Activated CD4-positive, CD25-positive, alpha-beta regulatory T cell treated with anti-CD3 and anti-CD28 coated beads, Interleukin-2, amount 50 U/mL, for 72 hours (primary cell): Measurements from ENCODE around the gene CWC22.
"Not testable (repeated sequence)": the region's sequence is repeated elsewhere in the genome, so short reads cannot be mapped to it uniquely, and the experiment has no call there.

Experiments used
- DNase-seq: peaks from one replicate; pipeline ENCODE4 v3.0.0; 2021

CWC22 gene

DNA sequence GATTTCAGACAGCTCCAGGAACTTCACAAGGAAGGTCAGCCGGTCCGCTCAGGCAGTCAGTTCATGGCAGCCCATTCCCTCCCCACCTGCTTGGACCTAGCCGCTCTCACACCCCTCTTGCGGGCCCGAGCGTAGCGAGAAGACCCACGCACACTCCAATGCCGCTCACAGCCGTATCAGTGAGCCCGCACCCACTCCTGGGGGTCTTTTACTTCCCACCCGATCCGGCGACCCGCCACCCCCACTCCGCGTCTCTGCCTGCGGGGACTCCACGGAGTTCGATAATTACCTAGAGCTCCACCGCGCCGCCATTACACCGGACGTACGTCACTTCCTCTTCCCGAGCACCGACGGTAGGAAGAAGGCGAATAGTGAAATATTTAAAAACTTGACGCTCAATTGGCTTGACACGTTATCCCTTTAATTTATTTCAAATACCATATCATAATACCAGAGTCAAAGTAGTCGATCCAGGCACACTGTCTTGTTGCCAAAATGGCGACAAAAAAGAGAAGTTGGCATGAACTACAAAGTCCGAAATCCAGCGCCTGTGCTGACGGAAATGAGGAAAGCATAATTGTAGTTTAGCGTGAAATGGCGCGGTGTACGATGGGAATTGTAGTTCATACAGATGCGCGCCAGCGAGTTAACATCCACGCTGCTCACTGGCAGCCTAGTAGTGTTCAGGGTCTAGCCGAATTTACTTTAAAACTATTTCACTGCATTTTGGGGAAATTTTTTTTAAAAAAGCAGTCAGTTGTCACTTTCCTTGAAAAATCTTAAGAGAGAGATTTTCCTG is at the start of gene CWC22:
Gene CWC22, minus strand, starts transcription at position 517 of the 799 bp plus-strand sequence. CDS start 13,956 bp downstream, outside the sequence.
- peak; percentile 73 for DNase-seq

DNA sequence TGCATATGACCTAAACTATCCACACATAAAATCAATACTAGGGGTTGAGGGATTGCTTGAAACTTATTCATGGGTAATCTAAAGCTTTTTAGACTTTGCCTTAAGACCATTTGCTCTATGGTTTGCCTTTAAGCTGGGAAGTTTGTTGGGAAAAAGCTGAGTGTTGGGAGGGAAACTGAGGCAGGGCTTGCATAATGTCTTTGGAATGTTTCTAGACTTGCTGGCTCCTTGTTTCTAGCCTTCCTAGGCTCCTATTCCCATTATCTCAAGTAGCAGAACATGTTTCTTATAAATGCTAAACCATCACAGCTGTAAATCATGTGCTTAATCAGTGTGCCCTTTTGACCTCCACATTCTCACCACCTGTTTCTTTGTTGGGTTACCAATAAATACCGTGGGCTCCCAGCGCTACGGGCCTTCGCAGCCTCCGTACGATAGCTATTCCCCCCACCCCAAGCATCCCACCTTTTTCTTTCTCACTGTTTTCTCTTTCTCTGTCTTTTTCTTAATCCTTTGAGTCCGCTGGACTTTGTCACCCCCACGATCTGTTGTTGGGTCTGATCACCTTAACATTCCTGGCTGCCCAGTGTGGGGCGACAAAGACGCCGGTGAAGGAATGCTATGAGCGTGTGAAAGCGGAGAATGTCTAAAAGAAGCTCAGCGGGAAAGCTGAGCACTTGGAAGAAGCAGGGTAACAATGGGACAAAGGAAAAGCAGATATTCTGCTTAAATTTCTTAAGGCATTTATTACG is 49.4 kb upstream of the CWC22 start:
- DNase-seq, result no peak

DNA sequence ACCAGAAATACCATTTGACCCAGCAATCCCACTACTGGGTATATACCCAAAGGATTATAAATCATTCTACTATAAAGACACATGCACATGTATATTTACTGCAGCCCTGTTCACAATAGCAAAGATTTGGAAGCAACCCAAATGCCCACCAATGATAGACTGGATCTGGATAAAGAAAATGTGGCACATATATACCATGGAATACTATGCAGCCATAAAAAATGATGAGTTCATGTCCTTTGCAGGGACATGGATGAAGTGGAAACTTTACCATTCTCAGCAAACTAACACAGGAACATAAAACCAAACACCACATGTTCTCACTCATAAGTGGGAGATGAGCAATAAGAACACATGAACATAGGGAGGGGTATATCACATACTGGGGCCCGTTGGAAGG is 47.5 kb upstream of the CWC22 start:
- not testable (repeated sequence) for DNase-seq

DNA sequence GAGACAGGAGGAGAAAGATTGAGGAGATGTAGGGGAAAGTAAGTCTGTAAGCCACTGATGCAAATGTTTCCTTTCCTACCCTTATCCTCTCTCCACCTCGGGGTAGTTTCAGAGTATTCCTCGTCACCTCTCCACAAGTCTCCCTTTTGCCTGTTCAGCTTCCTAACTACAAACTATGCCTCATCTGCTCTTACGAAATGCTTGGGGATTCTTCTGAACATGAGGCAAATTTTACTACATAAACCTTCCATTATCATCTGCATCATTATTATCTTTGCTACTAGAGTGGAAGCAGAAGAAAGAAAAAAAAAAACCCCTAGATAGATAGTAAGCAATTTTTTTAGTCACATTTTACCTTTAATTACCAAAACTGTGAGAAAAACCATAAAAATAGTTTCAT is 43.1 kb upstream of the CWC22 start:
- DNase-seq, result no peak

DNA sequence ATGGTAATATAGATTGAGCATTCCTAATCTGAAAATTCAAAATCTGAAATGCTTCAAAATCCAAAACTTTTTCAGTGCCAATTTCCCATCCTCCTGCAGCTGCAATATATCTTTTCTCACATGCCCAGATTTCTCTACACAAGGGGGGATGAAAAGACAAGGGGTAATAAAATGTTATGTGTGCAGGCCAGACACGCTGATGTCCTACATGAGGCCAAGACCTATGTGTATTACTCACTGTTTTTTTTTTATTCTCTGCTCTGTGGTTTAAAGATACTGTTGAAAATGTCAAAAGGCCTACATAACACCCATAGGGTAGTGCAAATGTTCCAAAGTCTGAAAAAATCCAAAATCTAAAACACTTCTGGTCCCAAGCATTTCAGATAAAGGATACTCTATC is 41.2 kb upstream of the CWC22 start:
- no peak for DNase-seq

DNA sequence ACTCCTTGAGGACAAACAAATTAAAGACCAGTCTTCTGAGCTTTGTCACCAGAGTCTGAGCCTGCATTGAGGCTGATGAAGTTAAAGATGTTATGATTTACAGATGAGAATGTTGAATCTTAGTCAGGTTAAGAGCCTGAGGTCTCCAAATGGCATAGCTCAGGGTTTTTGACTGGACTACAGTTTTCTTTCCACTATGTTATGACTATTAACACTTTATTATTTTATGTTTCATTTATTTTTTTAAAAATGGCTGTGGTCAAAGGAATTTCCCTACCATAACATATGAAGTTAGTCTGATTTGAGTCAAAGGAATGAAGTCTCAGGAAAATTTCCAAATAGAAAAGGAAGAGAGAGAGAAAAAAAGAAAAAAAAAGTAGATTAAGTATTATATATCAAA is 39.7 kb upstream of the CWC22 start:
- no peak for DNase-seq

DNA sequence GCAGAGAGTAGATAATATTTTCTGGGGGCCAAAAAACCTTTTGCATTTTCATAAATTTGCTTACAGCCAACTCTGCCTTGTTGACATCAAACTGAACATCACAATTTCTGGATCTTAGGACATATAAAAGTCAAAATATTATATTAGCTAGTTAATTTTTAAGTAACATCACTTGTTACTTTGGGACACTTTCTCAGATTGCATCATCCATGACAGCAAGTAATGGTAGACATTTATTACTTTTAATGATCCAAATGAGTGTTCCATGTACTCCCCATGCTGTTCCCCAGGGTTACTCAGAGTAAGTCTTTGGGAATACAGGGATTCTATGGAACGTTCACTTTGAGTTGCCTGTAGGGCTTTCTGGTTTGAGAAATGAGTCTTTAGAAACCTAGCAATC is 39.1 kb upstream of the CWC22 start:
- no peak for DNase-seq

DNA sequence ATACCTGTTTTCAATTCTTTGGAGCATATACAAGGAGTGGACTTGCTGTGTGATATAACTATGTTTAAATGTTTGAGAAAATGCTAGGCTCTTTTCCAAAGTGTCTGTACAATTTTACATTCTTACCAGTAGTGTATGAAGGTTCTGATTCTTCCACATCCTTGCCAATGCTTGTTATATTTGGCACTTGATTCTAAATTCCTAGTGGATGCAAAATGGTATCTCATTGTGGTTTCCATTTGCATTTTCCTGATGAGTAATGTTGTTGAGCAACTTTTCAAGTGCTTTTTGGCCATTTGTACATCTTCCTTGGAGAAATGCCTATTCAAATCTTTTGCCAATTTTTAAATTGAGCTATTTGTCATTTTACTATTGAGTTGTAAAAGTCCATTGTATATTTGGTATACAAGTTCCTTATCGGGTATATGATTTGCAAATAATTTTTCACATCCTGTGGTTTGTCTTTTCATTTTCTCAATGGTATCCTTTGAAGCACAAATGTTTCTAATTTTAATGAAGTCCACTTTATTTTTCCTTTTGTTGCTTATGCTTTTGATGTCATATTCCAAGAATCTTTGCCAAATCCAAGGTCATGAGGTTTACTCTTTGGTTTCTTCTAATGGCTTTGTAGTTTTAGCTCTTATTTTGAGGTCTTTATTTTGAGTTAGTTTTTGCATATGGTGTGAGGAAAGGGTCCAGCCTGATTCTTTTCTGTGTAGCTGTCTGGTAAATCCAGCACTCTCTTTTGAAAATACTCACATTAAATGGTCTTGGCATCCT is 33.2 kb upstream of the CWC22 start:
- DNase-seq, result no peak

DNA sequence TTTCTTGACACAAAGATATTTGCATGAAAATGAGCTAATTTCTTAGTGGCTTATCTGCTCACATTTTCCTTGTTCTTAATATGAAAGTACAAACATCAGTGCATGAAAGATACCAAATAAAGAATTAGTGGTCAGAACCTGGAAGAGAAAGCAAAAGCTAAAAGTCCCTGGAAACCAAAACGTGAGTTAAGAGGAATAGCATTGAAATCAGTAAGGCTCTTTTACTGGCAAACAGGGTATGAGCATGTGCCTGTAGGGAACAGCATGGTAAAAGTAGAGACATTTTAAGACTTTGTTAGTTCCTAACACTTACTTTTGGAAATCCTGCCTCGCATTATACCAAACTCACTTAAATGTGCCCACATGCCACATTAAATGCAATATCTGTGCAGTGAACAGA is 31.9 kb upstream of the CWC22 start:
- no peak for DNase-seq

DNA sequence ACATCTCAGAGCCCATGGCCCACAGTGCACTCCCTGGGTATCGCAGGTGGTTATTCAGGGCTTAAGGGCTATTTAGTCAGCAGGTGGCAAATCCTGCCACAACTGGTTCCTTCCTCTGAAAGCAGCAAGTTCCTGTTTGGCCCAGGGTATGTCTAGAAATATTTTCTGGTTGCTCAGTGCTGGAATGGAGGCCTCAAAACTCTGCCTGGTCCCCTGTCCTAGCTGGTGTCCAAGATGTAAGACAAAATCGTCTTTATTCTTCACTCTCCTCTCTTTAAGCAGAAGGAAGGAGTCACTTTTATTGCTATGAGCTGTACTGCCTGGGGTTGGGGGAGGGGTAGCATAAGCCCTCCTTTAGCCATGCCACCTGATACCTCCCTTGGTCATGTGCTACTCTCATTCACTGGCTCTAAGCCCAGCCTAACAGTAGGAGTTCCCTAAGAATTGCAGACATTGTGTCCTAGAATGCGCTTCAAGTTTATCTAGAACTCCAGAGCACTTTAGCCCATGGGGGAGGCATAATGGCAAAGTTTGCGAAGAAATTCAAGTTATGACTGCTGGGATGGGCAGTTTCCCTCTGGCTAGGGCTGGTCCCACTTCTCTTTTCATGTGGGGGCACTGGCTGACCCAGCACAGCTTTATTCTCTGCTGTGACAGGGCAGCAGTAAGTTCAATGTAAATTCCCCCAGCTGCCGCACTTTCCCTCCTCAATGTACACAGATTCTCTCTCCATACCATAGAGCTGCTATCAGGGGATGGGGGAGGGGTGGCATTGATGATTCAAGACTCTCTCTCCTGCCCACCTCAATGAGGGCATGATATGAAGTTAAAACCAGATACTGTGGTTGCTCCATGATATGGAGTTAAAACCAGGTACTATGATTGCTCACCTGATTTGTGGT is 27.1 kb upstream of the CWC22 start:
- no peak for DNase-seq

DNA sequence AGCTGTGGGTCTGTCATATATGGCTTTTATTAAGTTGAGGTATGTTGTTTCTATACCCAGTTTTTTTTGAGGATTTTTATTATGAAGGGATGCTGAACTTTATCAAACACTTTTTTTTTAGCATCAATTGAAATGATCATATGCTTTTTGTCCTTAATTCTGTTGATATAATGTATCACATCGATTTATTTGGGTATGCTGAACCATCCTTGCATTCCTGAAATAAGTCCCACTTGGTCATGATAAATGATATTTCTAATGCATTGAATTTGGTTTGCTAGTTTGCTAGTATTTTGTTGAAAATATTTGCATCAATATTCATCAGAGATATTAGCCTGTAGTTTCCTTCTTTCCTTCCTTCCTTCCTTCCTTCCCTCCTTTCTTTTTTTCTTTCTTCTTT is 22.5 kb upstream of the CWC22 start:
- no peak for DNase-seq

DNA sequence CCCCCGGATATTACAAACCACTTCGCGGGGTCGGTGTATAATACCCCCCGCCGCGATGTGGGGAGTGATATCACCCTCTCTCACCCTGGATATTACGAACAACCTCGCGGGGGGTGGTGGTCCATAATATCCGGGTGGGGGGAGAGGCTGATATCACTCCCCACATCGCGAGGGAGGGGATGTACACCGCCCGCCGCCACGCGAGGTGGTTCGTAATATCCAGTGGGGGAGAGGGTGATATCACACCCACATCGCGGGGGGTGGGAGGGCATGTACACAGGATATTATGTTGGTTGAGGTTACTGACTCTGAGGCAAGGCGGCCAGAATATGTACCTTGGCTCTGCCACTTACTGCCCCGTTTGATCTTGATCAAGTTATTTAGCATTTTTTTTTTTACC is 14.8 kb upstream of the CWC22 start:
- no peak for DNase-seq

DNA sequence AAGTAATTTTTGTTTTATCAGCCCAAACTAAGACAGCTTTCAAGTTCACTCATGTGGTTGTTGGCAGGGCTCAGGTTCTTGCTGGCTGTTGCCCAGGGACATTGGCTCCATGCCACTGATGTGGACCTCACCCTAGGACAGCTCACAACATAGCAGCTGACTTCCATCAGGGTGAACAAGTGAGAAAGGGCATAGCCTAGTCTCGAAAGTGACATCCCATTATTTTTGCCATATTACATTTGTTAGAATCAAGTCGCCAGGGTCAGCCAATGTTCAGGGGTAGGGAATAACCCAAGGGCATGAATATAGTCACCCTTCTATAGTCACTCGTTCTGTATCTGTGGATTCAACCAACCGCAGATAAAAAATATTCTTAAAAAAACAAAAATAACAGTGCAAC is 10.7 kb upstream of the CWC22 start:
- DNase-seq, result no peak

DNA sequence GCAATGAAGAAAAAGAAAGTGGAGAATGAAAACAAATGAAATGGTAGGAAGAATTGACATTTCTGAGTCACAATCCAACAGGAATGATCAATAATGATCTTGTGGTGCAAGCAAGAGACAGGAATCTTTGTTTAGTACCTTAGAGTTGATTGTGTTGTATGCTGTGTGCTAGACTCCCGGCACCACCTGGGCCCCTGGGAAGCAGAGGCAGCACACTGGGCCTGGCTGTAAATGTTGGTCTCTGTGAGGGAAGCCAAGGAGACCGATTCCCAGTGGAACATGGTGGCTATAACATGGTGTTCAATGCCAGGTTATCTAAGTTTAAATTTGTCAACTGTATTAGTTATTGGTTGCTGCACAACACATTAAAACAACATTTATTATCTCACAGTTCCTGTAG is 9.8 kb upstream of the CWC22 start:
- DNase-seq, result no peak

DNA sequence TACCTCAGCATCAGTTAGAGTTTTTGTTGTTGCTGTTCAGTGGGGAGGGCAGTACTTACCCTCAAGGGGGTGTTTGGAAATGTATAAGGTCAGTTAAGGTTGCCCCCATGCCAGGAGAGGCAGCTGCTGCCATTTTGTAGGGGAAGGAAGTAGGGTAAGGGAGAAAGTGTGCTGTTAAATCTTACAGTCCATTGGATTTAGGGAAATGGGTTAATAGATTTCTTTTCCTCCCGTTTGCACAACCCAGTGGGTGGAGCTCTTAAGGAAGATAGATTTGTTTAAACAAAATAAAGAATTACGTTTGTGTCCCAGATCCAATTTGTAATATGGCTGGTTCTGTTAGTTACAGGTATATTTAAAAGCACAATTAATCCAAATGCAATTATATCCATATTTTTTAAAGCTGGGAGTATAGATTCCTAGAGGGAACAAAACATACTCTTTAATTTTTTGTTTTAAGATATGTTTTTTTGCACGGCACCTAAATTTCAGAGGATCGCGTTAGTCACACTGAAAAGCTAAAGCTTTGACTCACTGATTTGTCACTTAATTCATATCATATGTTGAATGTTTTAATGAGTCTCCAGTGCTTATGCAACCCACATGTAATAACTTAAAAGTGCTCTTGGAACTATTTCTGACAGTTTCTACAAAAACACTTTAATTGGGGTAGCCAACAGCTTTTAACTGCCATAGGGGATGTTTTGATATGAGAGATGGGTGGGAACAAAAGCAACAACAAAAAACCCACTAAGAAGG is 9.0 kb upstream of the CWC22 start:
- no peak for DNase-seq

DNA sequence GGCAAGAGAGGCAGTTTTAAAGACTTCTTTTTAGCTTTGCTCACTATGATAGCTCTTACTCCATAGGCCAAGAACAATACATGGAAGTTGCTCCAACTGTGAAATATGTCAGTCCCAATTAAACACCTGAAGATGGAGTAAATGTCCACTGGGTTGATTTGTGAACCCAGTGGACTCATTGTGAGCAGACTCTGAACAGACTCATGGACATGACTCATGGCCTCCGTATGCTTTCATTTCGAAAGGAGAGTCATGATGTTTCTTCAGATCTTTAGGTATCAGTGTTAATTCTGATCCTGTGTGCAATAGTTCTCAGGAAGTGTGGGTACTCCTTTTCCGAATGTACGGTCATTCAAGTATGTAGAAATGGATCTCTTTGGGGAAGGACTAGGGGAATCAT is 5.4 kb upstream of the CWC22 start:
- DNase-seq, result no peak

DNA sequence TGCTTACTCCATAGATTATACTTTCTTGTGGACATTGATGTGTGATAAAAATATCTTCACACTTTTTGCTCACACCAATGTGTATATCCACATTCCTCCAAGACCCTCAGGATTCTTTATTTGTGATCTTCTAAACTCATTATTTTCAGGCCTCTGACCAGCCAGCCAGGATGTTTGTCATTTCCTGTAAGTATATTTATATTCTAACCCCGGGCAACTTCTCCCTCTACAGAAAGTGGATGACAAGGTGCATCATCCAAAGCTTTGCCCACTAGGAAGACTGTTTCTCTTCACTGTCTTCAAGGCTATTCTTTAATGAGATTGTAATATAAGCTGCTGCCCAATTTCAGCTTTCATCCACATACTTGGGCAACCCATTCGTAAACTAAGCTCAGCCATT is 3.6 kb upstream of the CWC22 start:
- no peak for DNase-seq

DNA sequence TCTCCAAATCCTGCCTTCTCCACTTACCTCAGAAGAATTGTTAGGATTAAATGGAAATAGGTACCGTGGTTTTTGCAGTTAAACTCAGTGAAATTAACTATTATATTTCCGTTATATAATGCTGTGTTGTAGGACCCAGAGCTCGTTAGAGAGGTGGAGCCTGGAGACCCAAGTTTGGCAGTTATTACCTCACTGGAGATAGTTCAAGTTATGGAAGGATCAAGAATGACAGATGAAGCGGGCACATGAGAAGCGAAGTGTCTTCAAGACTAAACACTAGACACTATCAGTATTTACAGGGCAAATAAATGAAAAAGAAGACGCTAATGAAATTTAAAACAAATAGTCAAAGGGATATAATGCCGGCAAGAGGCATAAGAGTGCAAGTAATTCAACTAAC is 866 bp downstream of the CWC22 start:
- DNase-seq, result no peak

DNA sequence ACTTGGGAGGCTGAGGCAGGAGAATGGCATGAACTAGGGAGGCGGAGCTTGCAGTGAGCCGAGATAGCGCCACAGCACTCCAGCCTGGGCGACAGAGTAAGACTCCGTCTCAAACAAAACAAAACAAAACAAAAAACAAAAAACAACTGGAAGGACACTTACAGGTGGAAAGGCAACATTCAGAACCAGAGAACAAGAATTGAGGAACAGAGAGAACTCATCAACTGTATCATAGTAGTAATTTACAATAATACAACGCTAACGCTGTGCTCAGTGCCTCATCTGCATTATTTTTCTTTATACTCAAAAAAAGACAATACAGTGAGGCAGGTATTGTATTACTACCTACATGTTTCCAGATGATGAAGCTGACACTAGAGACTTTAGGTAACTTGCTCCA is 1.6 kb downstream of the CWC22 start:
- not testable (repeated sequence) for DNase-seq

DNA sequence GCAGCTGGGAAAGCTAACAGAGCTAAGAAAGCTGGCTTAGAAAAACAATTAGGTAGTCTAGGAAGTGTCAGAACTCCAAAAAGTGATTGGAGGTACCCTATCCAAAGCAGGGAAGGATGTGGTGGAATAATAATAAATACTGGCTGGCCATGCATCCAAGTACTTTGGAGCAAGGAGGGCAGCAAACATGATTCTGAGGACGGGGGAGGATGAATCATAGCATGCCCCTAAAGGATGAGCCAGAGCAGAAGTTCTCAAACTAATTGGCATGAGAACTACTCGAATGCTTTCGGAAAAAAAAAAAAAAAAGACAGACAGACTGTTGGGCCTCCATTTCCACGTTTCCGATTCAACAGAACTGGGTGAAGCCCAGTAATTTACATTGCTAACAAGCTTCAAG is 2.4 kb downstream of the CWC22 start:
- DNase-seq, result no peak

DNA sequence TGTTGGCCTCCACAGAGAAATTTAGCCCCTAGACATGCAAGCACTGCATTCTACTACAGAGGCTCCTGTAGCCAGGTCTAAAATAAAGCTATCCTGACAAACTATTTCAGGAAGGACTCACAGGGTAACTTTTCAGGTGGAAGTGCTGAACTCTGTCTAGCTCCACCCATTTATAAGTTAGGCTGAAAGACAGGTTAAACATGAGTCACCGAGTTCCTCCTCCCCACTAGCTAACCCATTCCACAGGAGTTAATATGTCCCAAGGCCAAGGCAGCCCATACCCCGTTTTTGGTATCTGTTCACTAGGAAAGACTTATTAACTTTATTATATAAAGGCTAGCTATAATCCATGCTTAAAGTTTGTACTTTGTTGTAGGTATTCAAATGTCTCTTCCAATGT is 3.5 kb downstream of the CWC22 start:
- DNase-seq, result no peak

DNA sequence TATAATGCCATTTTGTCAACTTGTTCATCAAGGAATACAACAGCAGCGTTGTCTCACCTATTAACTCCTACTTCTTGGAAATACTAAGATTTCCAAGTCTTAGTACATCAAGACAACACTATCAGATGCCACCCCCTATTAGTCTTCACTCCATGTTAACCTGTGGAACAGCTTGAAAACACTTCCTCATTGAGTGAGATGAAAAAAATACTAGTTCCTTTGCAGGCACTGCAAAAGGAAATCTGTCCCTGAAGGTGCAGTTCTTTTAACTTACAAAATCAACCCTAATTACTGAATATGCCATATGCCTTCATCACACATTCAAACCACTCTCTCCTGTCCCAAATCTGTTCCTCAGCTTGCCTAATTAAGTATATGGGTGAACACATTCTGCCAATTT is 4.0 kb downstream of the CWC22 start:
- no peak for DNase-seq
